ENCODE measurements around the gene CHST3.

DNA sequence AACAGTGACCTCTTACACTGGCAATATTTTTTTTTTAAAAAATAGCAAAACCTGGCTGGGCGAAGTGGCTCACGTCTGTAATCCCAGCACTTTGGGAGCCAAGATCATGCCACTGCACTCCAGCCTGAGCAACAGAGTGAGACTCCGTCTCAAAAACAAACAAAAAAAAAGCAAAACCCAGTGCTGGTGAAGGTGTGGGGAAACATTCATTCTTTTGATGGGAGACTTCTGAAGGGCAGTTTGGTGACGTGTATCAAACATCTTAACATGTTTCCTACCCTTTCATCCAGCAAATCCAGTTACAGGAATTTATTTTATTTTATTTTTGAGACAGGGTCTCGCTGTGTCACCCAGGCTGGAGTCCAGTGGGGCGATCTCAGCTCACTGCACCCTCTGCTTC, 58.0 kb downstream of the CHST3 start:
- TF ChIP-seq, protein P1, sequence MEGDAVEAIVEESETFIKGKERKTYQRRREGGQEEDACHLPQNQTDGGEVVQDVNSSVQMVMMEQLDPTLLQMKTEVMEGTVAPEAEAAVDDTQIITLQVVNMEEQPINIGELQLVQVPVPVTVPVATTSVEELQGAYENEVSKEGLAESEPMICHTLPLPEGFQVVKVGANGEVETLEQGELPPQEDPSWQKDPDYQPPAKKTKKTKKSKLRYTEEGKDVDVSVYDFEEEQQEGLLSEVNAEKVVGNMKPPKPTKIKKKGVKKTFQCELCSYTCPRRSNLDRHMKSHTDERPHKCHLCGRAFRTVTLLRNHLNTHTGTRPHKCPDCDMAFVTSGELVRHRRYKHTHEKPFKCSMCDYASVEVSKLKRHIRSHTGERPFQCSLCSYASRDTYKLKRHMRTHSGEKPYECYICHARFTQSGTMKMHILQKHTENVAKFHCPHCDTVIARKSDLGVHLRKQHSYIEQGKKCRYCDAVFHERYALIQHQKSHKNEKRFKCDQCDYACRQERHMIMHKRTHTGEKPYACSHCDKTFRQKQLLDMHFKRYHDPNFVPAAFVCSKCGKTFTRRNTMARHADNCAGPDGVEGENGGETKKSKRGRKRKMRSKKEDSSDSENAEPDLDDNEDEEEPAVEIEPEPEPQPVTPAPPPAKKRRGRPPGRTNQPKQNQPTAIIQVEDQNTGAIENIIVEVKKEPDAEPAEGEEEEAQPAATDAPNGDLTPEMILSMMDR (IDR thresholded peaks at IDR 0.05), result no peak
- no peak for TF ChIP-seq POLR2A (IDR thresholded peaks at IDR 0.05; ENCODE audit: low read depth)
